Progenitor cell of endocrine pancreas (in vitro differentiated cells): ENCODE measurements around the gene HEPACAM. TPM values are rescaled to one million over a fixed set of nuclear protein-coding genes. Genes with fewer than 3 reads are reported as not detected.

Experiments used
- DNase-seq: peaks from one replicate; pipeline ENCODE4 v3.0.0; 2021; ENCODE audit warnings: low spot score; ENCODE audit not compliant: unreplicated experiment
- H3K27ac Mint-ChIP-seq: 2 replicates; pipeline ENCODE4 v1.8.0; 2021; ENCODE audit warnings: mild to moderate bottlenecking, moderate library complexity, mixed read lengths
- H3K27me3 Mint-ChIP-seq: 2 replicates; pipeline ENCODE4 v1.8.0; 2021; ENCODE audit warnings: mixed read lengths
- H3K36me3 Mint-ChIP-seq: 2 replicates; pipeline ENCODE4 v1.8.0; 2022; ENCODE audit warnings: mixed read lengths; ENCODE audit not compliant: insufficient read depth
- H3K4me1 Mint-ChIP-seq: 2 replicates; pipeline ENCODE4 v1.8.0; 2021; ENCODE audit warnings: low read depth, mixed read lengths
- H3K4me3 Mint-ChIP-seq: 2 replicates; pipeline ENCODE4 v1.8.0; 2021; ENCODE audit warnings: low read depth, mild to moderate bottlenecking, moderate library complexity, mixed read lengths
- H3K9me3 Mint-ChIP-seq: 2 replicates; pipeline ENCODE4 v1.8.0; 2021; ENCODE audit warnings: low read depth, mixed read lengths
- CTCF ChIP-seq: fragments of 200-600 bp; sonication (generic); IDR thresholded peaks from one replicate; pipeline ENCODE4 v1.5.0; 2021; ENCODE audit warnings: antibody characterized with exemption, mild to moderate bottlenecking; ENCODE audit not compliant: unreplicated experiment
- total RNA-seq: library from RNA; stranded (reverse); gene quantifications from 2 replicates; pipeline ENCODE4 v1.2.1, GENCODE V29; 2021

Gene HEPACAM
- total RNA-seq, 1 donor from 2014 or later: 0.07 TPM

GRCh38 chr11:124877910-124878758, 57.7 kb downstream of the HEPACAM start:
- Mint-ChIP-seq H3K27me3 (peaks cover 58% of the 10 kb centered on the region), H3K4me3 (peak overlapping the region; percentile 22), H3K9me3 (no peaks in the 10 kb centered on the region), H3K27ac (no peak overlapping the region), H3K36me3 (no peaks in the 10 kb centered on the region), H3K4me1 (peaks cover 9% of the 10 kb centered on the region)
- no peak for DNase-seq
- TF ChIP-seq CTCF: no peak

- Mint-ChIP-seq H3K4me1 (peaks cover 4% of the 10 kb centered on the region), H3K27ac (no peak overlapping the region), H3K27me3 (peaks cover 64% of the 10 kb centered on the region), H3K4me3 (peak overlapping the region; percentile 81), H3K9me3 (no peaks in the 10 kb centered on the region), H3K36me3 (no peaks in the 10 kb centered on the region)
- DNase-seq: no peak
- TF ChIP-seq CTCF: no peak
Observed at GRCh38 chr11:124877631-124877909, 58.3 kb downstream of the HEPACAM start.

GRCh38 chr11:124876818-124877630, 58.8 kb downstream of the HEPACAM start:
- no peaks in the 10 kb centered on the region for H3K4me1 Mint-ChIP-seq
- H3K27me3 Mint-ChIP-seq: peaks cover 70% of the 10 kb centered on the region
- peak overlapping the region; percentile 88 for H3K27ac Mint-ChIP-seq
- DNase-seq: no peak
- TF ChIP-seq CTCF: no peak
- H3K9me3 Mint-ChIP-seq: no peaks in the 10 kb centered on the region
- H3K4me3 Mint-ChIP-seq: peak overlapping the region; percentile 81
- no peaks in the 10 kb centered on the region for H3K36me3 Mint-ChIP-seq

- peak overlapping the region; percentile 81 for H3K4me3 Mint-ChIP-seq
- no peaks in the 10 kb centered on the region for H3K4me1 Mint-ChIP-seq
- H3K27me3 Mint-ChIP-seq: peaks cover 78% of the 10 kb centered on the region
- H3K36me3 Mint-ChIP-seq: no peaks in the 10 kb centered on the region
- TF ChIP-seq CTCF: peak; percentile 85
- H3K9me3 Mint-ChIP-seq: no peaks in the 10 kb centered on the region
- H3K27ac Mint-ChIP-seq: peak overlapping the region; percentile 92
- DNase-seq: peak; percentile 85
Observed at GRCh38 chr11:124875943-124876817, 59.7 kb downstream of the HEPACAM start.

- DNase-seq: no peak
- no peak overlapping the region for H3K27ac Mint-ChIP-seq
- peaks cover 80% of the 10 kb centered on the region for H3K27me3 Mint-ChIP-seq
Observed at GRCh38 chr11:124875401-124875800, 60.4 kb downstream of the HEPACAM start.

More at GRCh38 chr11:124875401-124875800, 60.4 kb downstream of the HEPACAM start:
- H3K4me3 Mint-ChIP-seq: peak overlapping the region; percentile 63
- no peaks in the 10 kb centered on the region for H3K36me3 Mint-ChIP-seq
- no peak for TF ChIP-seq CTCF
- H3K4me1 Mint-ChIP-seq: no peaks in the 10 kb centered on the region
- no peaks in the 10 kb centered on the region for H3K9me3 Mint-ChIP-seq
